Panc1 (cell line): ENCODE results near the gene WDR31. TPM values are rescaled to one million over a fixed set of nuclear protein-coding genes. Genes with fewer than 3 reads are reported as not detected.

Experiments
- ATAC-seq: fragments of 200-7000 bp; cut with Tn5 transposase; 2 replicates; pipeline ENCODE4 v1.9.1; 2020; ENCODE audit warnings: mild to moderate bottlenecking, moderate library complexity
- BruUV-seq: library from RNA; stranded (reverse); fragments of 400-500 nt; replicated peaks from 2 replicates; lab custom pipeline; 2021; lab: Mats Ljungman, UMichigan
- CTCF ChIA-PET: fragments of 300-600 bp; sonication (Branson Sonifier 250); formaldehyde crosslinking; loops from one replicate; lab custom pipeline; 2022; ENCODE audit warnings: antibody characterized with exemption; lab: Charles Lee
- POLR2A ChIA-PET: fragments of 300-600 bp; sonication (Branson Sonifier 250); formaldehyde crosslinking; loops from one replicate; lab custom pipeline; 2022; ENCODE audit warnings: antibody characterized with exemption; lab: Charles Lee
- DNase-seq: peaks from one replicate; pipeline ENCODE4 v3.0.0-alpha.2; 2010; ENCODE audit warnings: low read depth, low spot score
- H3K27ac ChIP-seq: 2 replicates; pipeline ENCODE4 v1.5.1; 2011; ENCODE audit warnings: mild to moderate bottlenecking, low read length, inconsistent platforms
- H3K27me3 ChIP-seq: fragments of 200-500 bp; sonication (Bioruptor generic); 2 replicates; pipeline ENCODE4 v1.6.0; 2014; ENCODE audit warnings: low read length, inconsistent platforms; ENCODE audit not compliant: control insufficient read depth, insufficient read depth
- H3K36me3 ChIP-seq: fragments of 200-500 bp; sonication (Bioruptor generic); 2 replicates; pipeline ENCODE4 v1.5.1; 2014; ENCODE audit warnings: inconsistent platforms, mild to moderate bottlenecking, low read length, moderate library complexity; ENCODE audit not compliant: control insufficient read depth, insufficient read depth
- H3K4me1 ChIP-seq: 2 replicates; pipeline ENCODE4 v1.5.1; 2011; ENCODE audit warnings: inconsistent platforms, mild to moderate bottlenecking, low read length, moderate library complexity; ENCODE audit not compliant: control insufficient read depth, insufficient read depth
- H3K4me3 ChIP-seq, 2 experiments: 2 replicates each; pipeline ENCODE4 v1.5.1; 2011 to 2012; ENCODE audit warnings: low read depth in 2 of 2, low read length in 2 of 2, mild to moderate bottlenecking in 2 of 2, inconsistent platforms in 1 of 2, moderate library complexity in 1 of 2
- H3K9me3 ChIP-seq: fragments of 200-500 bp; sonication (Bioruptor generic); 2 replicates; pipeline ENCODE4 v1.5.1; 2014; ENCODE audit warnings: low read depth, mild to moderate bottlenecking, inconsistent platforms, low read length, moderate library complexity; ENCODE audit not compliant: control insufficient read depth, insufficient read depth
- POLR2AphosphoS5 ChIP-seq: IDR thresholded peaks from 2 replicates; pipeline ENCODE4 v1.6.1; 2012; ENCODE audit warnings: mild to moderate bottlenecking, low read depth, low read length, moderate library complexity
- REST ChIP-seq, 2 experiments: IDR thresholded peaks; 2 replicates each; pipeline ENCODE4 v1.6.1; 2011 to 2012; ENCODE audit warnings: low read depth in 2 of 2, control low read depth in 1 of 2, low read length in 1 of 2, mild to moderate bottlenecking in 1 of 2, moderate library complexity in 1 of 2; ENCODE audit not compliant: insufficient read depth in 1 of 2
- SIN3A ChIP-seq: IDR thresholded peaks from 2 replicates; pipeline ENCODE4 v1.6.1; 2012; ENCODE audit warnings: low read depth, mild to moderate bottlenecking, low read length, moderate library complexity, borderline replicate concordance; ENCODE audit not compliant: insufficient read depth
- TCF7L2 ChIP-seq: IDR thresholded peaks from 2 replicates; pipeline ENCODE4 v1.6.1; 2011; ENCODE audit warnings: mild to moderate bottlenecking, low read depth, low read length, inconsistent platforms
- in situ Hi-C: cut with HindIII; loops from 2 replicates; pipeline ENCODE4 v1.10.0; 2016; ENCODE audit warnings: low sequenced_read_pairs, low pct_unique_long_range_greater_than_20kb
- intact Hi-C: fragments of 100-400 bp; cut with micrococcal nuclease; formaldehyde crosslinking; loops from one replicate; pipeline ENCODE4 v1.10.0; 2022; ENCODE audit not compliant: unreplicated experiment
- total RNA-seq: library from RNA; stranded (reverse); gene quantifications from one replicate; pipeline ENCODE4 v1.2.1, GENCODE V29; 2021; ENCODE audit not compliant: unreplicated experiment
- TF ChIP-seq, protein P1 (sequence below): fragments of 450-650 bp; IDR thresholded peaks from 2 replicates; pipeline ENCODE4 v1.5.1; 2017; ENCODE audit warnings: mild to moderate bottlenecking

Gene WDR31
- total RNA-seq, 1 experiment from 2014 or later = 0.80 TPM

GRCh38 chr9:113319054-113319453 lies 21.0 kb downstream of the WDR31 start:
- POLR2A ChIA-PET = no interaction called here
- no TSS peak for BruUV-seq
- CTCF ChIA-PET = no interaction called here

GRCh38 chr9:113317777-113318176 lies 22.3 kb downstream of the WDR31 start:
- Histone ChIP-seq H3K27me3 (no peaks in the 10 kb centered on the region), H3K4me1 (no peaks in the 10 kb centered on the region), H3K36me3 (no peaks in the 10 kb centered on the region), H3K9me3 (no peaks in the 10 kb centered on the region), H3K27ac (no peak overlapping the region), H3K4me3 (no peak overlapping the region)
- intact Hi-C loops = no loop called here
- TF ChIP-seq POLR2AphosphoS5 = no peak
- no peak for TF ChIP-seq SIN3A
- TF ChIP-seq, protein P1, sequence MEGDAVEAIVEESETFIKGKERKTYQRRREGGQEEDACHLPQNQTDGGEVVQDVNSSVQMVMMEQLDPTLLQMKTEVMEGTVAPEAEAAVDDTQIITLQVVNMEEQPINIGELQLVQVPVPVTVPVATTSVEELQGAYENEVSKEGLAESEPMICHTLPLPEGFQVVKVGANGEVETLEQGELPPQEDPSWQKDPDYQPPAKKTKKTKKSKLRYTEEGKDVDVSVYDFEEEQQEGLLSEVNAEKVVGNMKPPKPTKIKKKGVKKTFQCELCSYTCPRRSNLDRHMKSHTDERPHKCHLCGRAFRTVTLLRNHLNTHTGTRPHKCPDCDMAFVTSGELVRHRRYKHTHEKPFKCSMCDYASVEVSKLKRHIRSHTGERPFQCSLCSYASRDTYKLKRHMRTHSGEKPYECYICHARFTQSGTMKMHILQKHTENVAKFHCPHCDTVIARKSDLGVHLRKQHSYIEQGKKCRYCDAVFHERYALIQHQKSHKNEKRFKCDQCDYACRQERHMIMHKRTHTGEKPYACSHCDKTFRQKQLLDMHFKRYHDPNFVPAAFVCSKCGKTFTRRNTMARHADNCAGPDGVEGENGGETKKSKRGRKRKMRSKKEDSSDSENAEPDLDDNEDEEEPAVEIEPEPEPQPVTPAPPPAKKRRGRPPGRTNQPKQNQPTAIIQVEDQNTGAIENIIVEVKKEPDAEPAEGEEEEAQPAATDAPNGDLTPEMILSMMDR = peak; percentile 15; the same call in 1 of the 2 replicates
- TF ChIP-seq REST (IDR thresholded peaks at IDR 0.05; ENCODE audit: insufficient read depth in 1 of 2, low read depth in 2 of 2, low read length in 1 of 2) = no peak
- POLR2A ChIA-PET = no interaction called here
- BruUV-seq = no TSS peak
- CTCF ChIA-PET = no interaction called here
- in situ Hi-C loops = no loop called here
- DNase-seq (no peak), ATAC-seq (no peak)

More at GRCh38 chr9:113319054-113319453, 21.0 kb downstream of the WDR31 start:
- Histone ChIP-seq H3K36me3 (no peaks in the 10 kb centered on the region), H3K4me1 (no peaks in the 10 kb centered on the region), H3K27ac (no peak overlapping the region), H3K9me3 (no peaks in the 10 kb centered on the region), H3K27me3 (no peaks in the 10 kb centered on the region), H3K4me3 (no peak overlapping the region)
- intact Hi-C loops = no loop called here
- TF ChIP-seq SIN3A (no peak), TCF7L2 (no peak), POLR2AphosphoS5 (no peak), REST (IDR thresholded peaks at IDR 0.05; ENCODE audit: insufficient read depth in 1 of 2, low read depth in 2 of 2, low read length in 1 of 2) (no peak)
- TF ChIP-seq, protein P1 = no peak
- DNase-seq (no peak), ATAC-seq (no peak)
- in situ Hi-C loops = no loop called here
